Activated CD4-positive, CD25-positive, alpha-beta regulatory T cell treated with anti-CD3 and anti-CD28 coated beads, Interleukin-2, amount 50 U/mL, for 16 hours (primary cell): ENCODE results near the gene COL18A1.
"Not testable (repeated sequence)": the region's sequence is repeated elsewhere in the genome, so short reads cannot be mapped to it uniquely, and the experiment has no call there.

Experiments
- DNase-seq: peaks from one replicate; pipeline ENCODE4 v3.0.0-alpha.2; 2020; ENCODE audit warnings: low read depth, low spot score

The COL18A1 gene

DNA sequence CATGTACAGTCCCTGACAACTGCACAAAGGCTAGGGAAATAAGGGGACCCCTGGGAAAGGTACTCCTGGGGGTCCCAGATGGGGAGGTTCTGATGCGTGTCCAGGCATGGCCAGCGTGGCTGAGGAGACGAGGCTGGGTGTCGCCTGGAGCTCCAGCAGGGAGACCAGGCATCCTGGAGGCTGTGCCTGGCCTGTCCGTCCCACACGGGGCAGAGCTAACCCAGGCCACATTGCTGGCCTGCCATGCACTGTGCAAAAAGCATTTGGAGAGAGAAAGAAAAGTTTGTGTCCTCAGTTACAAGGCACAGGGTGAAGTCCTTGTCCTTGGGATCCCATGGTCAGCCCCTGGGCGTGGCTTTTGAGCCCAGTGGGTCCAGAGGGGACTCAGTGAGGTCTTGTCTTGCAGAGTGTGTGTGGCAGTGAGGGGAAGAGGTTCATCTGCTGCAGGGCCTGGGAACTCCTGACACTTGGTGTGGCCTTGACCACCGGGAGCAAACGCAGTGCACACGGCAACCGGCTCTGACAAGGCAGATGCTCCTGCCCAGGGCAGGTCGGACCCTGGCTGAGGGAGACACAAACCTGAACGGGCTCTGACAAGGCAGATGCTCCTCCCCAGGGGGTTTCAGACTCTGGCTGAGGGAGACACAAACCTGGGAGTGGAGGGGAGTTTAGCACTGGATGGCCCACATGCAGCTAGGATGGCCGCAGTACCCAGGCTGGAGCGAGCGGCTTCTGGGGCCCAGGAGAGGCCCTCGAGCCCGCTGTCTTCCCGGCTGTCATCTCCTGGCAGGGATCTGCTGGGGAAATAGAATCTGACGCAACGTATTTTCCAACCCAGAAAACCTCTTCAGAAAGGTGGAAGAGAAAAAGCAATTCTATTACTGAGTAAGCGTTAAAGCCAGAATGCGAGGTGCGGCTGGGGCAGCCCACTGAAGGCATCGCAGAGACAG lies 37.3 kb upstream of the COL18A1 start:
- no peak for DNase-seq

- not testable (repeated sequence) for DNase-seq
Observed at GRCh38 chr21:45369018-45369417, 35.9 kb upstream of the COL18A1 start.

GRCh38 chr21:45370575-45370974 lies 34.4 kb upstream of the COL18A1 start:
- DNase-seq = no peak

DNA sequence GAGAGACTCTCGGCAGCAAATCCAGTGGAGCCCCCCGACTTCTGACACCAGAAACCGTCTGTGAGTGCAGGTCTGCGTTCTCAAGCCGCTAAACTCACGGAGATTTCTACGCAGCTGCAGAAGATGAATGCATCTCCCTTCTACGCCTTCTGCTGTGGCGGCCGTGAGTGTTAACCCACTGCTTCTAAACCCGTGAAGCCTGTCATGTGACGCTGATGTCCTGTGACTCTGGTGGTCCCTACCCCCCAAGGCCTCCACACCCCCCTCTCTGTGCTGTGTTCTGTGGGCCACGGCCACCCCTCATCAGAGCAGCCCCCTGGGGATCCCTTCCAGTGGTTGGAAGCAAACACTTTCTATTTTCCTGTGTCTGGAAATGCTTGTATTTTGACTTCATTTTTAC lies 33.9 kb upstream of the COL18A1 start:
- no peak for DNase-seq

GRCh38 chr21:45371655-45372054 lies 33.3 kb upstream of the COL18A1 start:
- DNase-seq = no peak

- DNase-seq = no peak
Observed at GRCh38 chr21:45372732-45373355, 32.1 kb upstream of the COL18A1 start.

GRCh38 chr21:45373991-45374816 lies 30.8 kb upstream of the COL18A1 start:
- DNase-seq = no peak

DNA sequence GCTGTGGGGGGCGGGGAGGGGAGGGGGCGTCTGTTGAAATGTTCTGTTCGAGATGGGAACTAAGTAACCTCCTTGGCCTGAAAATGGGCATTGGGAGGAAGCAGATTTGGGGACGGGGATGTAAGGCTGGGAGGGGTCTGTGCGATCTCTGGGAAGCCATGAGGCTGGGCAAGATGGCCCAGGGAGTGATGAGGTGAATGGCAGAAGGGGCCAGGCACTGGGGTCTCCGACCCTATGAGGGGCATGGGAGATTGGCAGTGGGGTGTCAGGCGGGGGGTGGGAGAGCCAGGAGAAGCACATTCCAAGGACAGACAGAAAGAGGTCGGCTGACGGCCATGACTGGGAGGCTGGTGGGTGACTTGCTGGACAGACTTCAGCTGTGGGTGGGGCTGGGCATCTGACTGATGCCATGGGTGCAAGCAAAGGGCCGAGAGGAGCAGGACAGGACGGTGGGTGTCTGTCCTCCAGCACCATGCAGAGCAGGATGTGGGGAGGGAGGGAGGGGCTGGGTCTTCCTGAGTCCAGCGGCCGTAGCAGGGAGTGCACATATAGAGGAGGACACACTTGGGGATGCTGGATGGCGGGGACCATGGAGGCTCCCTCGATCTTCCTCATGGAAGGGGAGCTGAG lies 30.0 kb upstream of the COL18A1 start:
- DNase-seq = no peak

- no peak for DNase-seq
Observed at GRCh38 chr21:45376459-45377324, 28.3 kb upstream of the COL18A1 start.

DNA sequence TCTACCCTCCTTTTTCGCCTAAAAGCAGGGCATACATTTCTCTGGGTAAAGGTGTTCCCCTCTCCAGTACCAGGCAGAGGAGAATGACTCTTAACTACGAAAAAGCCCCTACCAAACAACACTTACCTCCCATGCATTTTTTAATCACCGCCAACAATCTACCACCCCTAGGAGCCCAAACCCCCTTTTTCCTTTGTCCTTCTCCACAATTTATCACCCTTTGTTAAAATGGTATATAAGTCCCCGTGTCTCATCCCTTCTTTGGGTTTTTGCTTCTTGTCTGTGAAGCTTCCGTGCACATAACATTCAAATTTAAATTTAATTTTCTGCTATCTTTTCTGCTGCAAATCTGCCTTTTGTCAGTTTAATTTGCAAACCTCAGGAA lies 27.6 kb upstream of the COL18A1 start:
- DNase-seq = no peak

DNA sequence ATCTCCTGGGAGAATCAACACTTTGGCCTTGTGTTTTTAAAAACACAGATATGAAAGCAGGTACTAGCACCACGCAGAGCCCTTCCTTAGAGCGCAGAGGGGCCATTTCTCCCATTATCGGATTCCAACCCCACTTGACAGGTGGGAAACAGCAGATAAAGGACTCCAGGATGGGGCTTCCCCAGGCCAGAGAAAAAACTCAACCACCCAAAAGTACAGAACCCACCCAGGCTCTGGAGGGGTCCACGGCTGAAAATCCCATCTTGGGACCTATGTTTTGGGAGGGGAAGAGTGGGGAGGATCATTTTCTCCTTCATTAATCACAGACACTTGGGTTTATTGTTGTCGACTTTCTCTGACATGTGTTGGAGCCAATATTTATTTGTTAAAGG lies 27.1 kb upstream of the COL18A1 start:
- DNase-seq = no peak

- DNase-seq = no peak
Observed at GRCh38 chr21:45378258-45378966, 26.6 kb upstream of the COL18A1 start.

GRCh38 chr21:45379171-45379900 lies 25.6 kb upstream of the COL18A1 start:
- no peak for DNase-seq

DNA sequence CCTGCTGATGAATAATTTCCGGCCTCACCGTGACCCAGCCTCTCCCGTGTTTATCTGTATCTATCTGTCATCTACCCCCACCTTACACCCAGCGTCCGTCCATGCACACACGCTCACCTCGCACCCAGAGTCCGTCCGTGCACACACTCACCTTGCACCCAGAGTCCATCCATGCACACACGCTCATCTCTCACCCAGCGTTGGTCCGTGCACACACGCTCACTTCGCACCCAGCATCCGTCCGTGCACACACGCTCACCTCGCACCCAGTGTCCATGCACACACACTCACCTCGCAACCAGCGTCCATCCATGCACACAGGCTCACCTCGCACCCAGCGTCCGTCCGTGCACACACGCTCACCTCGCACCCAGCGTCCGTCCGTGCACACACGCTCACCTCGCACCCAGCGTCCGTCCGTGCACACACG lies 25.0 kb upstream of the COL18A1 start:
- no peak for DNase-seq

DNA sequence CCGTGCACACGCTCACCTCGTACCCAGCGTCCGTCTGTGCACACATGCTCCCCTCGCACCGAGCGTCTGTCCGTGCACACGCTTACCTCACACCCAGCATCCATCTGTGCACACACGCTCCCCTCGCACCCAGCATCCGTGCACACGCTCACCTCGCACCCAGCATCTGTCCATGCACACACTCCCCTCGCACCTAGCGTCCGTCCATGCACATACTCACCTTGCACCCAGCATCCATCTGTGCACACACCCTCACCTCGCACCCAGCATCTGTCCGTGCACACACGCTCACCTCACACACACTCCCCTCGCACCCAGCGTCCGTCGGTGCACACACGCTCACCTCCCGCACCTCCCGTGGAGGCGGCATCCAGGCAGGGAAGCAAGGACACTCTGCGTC lies 24.4 kb upstream of the COL18A1 start:
- no peak for DNase-seq

GRCh38 chr21:45381036-45381787 lies 23.8 kb upstream of the COL18A1 start:
- DNase-seq = no peak

DNA sequence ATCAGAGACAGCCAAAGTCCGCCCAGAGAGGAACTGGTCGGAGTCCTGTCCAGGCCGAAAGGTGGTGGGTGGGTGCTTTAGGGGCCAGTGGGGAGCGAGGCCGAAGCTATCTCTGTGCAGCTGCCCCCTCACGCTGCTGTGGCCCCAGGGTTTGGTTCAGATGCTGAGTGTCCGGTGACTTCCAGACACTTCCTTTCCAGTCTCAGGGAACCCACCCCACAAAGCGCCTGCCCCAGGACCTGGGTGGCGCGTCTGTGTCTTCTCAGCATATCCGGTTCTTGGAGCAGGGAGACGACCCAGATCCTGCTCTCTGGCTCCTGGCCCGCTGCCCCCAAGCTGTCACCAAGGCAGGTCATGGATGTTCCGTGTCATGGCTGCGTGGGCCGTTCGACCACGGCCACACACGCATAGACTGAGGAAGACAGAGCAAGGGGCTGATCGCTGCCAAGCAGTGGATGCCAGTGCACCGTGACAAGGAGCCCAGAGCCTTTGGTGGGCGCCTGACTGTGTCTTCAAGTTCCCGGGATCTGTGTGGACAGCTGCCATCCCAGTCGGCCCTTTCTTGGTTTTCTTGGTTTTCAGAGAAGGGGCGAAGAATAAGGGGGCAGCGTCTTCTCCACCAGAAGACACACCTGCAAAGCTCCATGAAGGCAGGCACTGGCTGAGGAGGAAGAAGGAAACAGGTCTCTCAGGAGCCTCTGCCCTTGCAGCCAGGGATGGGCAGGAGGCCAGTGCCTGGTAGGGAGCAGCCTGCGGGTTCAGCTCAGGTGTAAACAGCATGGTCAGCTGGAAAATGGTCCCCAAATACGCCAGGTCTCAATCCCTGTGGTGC lies 22.9 kb upstream of the COL18A1 start:
- DNase-seq = no peak

- no peak for DNase-seq
Observed at GRCh38 chr21:45382697-45382997, 22.3 kb upstream of the COL18A1 start.
